Neural progenitor cell (in vitro differentiated cells): ENCODE data around the gene MACROD1. TPM values are rescaled to one million over a fixed set of nuclear protein-coding genes. Genes with fewer than 3 reads are reported as not detected.

Source experiments
- DNase-seq: peaks from one replicate; pipeline ENCODE4 v3.0.0-alpha.2; 2016; ENCODE audit warnings: low spot score
- H2AFZ ChIP-seq: fragments of 200-600 bp; sonication (generic); replicated peaks from 2 replicates; pipeline ENCODE4 v1.6.1; 2016; ENCODE audit warnings: antibody characterized with exemption
- H3F3A ChIP-seq: fragments of 200-600 bp; sonication (generic); 2 replicates; pipeline ENCODE4 v1.6.1; 2016; ENCODE audit warnings: antibody characterized with exemption, low read depth
- H3K27ac ChIP-seq: fragments of 200-600 bp; sonication (generic); 2 replicates; pipeline ENCODE4 v1.5.1; 2016; ENCODE audit warnings: mild to moderate bottlenecking
- H3K27me3 ChIP-seq: fragments of 200-600 bp; sonication (generic); 2 replicates; pipeline ENCODE4 v1.6.1; 2016; ENCODE audit warnings: mild to moderate bottlenecking, moderate library complexity
- H3K36me3 ChIP-seq: fragments of 200-600 bp; sonication (generic); 2 replicates; pipeline ENCODE4 v1.5.1; 2016
- H3K4me1 ChIP-seq: fragments of 200-600 bp; sonication (generic); 2 replicates; pipeline ENCODE4 v1.6.1; 2016; ENCODE audit warnings: mixed run types
- H3K4me2 ChIP-seq: fragments of 200-600 bp; sonication (generic); 2 replicates; pipeline ENCODE4 v1.6.1; 2016
- H3K4me3 ChIP-seq: fragments of 200-600 bp; sonication (generic); 2 replicates; pipeline ENCODE4 v1.5.1; 2016
- H3K79me2 ChIP-seq: fragments of 200-600 bp; sonication (generic); 2 replicates; pipeline ENCODE4 v1.6.1; 2016; ENCODE audit warnings: low read depth
- H3K9ac ChIP-seq: fragments of 200-600 bp; sonication (generic); 2 replicates; pipeline ENCODE4 v1.6.1; 2016
- H3K9me3 ChIP-seq: fragments of 200-600 bp; sonication (generic); 2 replicates; pipeline ENCODE4 v1.5.1; 2016; ENCODE audit warnings: low read depth
- H4K20me1 ChIP-seq: fragments of 200-600 bp; sonication (generic); 2 replicates; pipeline ENCODE4 v1.6.1; 2016; ENCODE audit warnings: low read depth
- H3K27ac Mint-ChIP-seq: 3 replicates; pipeline ENCODE4 v1.8.0; 2021; ENCODE audit warnings: mixed read lengths
- H3K27me3 Mint-ChIP-seq: 2 replicates; pipeline ENCODE4 v1.8.0; 2022; ENCODE audit warnings: low read depth, mild to moderate bottlenecking, inconsistent platforms, moderate library complexity, mixed read lengths; ENCODE audit not compliant: insufficient read depth
- H3K36me3 Mint-ChIP-seq: 3 replicates; pipeline ENCODE4 v1.8.0; 2021; ENCODE audit warnings: mixed read lengths
- H3K4me1 Mint-ChIP-seq: 3 replicates; pipeline ENCODE4 v1.8.0; 2021; ENCODE audit warnings: mixed read lengths
- H3K4me3 Mint-ChIP-seq: 3 replicates; pipeline ENCODE4 v1.8.0; 2021; ENCODE audit warnings: mild to moderate bottlenecking, moderate library complexity, mixed read lengths
- H3K9me3 Mint-ChIP-seq: 3 replicates; pipeline ENCODE4 v1.8.0; 2020; ENCODE audit warnings: mixed read lengths
- EZH2 ChIP-seq: fragments of 200-600 bp; sonication (generic); IDR thresholded peaks from 2 replicates; pipeline ENCODE4 v1.6.1; 2017; ENCODE audit warnings: antibody characterized with exemption, mild to moderate bottlenecking, moderate library complexity
- EZH2phosphoT487 ChIP-seq: fragments of 200-600 bp; sonication (generic); IDR thresholded peaks from 2 replicates; pipeline ENCODE4 v1.6.1; 2017; ENCODE audit warnings: antibody characterized with exemption
- total RNA-seq: library from RNA; depleted of rRNA; stranded (reverse); fragments of >200 nt; gene quantifications from 2 replicates; pipeline ENCODE4 v1.2.3, GENCODE V29; 2015; ENCODE audit warnings: low replicate concordance
- TF ChIP-seq, protein P1 (sequence below): fragments of 200-600 bp; sonication (generic); IDR thresholded peaks from 2 replicates; pipeline ENCODE4 v1.5.1; 2017; ENCODE audit warnings: antibody characterized with exemption, mild to moderate bottlenecking

The MACROD1 gene
- total RNA-seq, 1 donor from 2014 or later: 11.9 TPM

DNA sequence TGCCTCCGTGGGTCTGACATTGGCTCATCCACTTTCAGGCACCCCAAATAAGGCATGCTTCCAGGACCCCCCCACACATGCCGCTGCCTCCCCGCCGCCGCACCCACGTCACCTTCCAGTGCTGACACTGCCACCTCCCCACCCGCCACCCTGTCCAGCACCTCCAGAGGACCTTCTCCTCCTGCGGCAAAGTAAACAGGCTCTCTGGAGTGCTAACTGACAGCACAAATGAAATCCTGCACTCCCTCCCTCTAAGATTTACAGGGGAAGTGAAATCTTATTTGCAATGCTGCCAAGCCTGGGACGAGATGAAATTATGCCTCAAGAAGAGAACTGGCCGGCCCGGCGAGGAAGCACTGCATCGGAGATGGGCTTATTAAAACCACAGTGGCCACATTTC is 35.3 kb downstream of the MACROD1 start:
- Mint-ChIP-seq H3K4me1 (peaks cover 45% of the 10 kb centered on the region), H3K27ac (no peak overlapping the region), H3K4me3 (no peak overlapping the region), H3K27me3 (peaks cover 15% of the 10 kb centered on the region), H3K9me3 (no peaks in the 10 kb centered on the region), H3K36me3 (no peaks in the 10 kb centered on the region)
- Histone ChIP-seq H3K4me2 (no peak overlapping the region), H3K9ac (no peak overlapping the region), H4K20me1 (peaks cover 22% of the 10 kb centered on the region), H3K27me3 (no peaks in the 10 kb centered on the region), H3K9me3 (no peaks in the 10 kb centered on the region), H3K27ac (no peak overlapping the region), H3F3A (peaks cover 18% of the 10 kb centered on the region), H3K36me3 (no peaks in the 10 kb centered on the region), H2AFZ (no peak overlapping the region), H3K4me3 (no peak overlapping the region), H3K4me1 (peaks cover 26% of the 10 kb centered on the region), H3K79me2 (no peaks in the 10 kb centered on the region)
- no peak for DNase-seq
- TF ChIP-seq, protein P1, sequence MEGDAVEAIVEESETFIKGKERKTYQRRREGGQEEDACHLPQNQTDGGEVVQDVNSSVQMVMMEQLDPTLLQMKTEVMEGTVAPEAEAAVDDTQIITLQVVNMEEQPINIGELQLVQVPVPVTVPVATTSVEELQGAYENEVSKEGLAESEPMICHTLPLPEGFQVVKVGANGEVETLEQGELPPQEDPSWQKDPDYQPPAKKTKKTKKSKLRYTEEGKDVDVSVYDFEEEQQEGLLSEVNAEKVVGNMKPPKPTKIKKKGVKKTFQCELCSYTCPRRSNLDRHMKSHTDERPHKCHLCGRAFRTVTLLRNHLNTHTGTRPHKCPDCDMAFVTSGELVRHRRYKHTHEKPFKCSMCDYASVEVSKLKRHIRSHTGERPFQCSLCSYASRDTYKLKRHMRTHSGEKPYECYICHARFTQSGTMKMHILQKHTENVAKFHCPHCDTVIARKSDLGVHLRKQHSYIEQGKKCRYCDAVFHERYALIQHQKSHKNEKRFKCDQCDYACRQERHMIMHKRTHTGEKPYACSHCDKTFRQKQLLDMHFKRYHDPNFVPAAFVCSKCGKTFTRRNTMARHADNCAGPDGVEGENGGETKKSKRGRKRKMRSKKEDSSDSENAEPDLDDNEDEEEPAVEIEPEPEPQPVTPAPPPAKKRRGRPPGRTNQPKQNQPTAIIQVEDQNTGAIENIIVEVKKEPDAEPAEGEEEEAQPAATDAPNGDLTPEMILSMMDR: no peak
- TF ChIP-seq EZH2phosphoT487: no peak
- no peak for TF ChIP-seq EZH2

- H3K9me3 Mint-ChIP-seq: no peaks in the 10 kb centered on the region
- Histone ChIP-seq H3K36me3 (no peaks in the 10 kb centered on the region), H3F3A (peaks cover 18% of the 10 kb centered on the region), H3K9me3 (no peaks in the 10 kb centered on the region), H2AFZ (no peak overlapping the region), H3K9ac (no peak overlapping the region), H3K4me1 (peaks cover 26% of the 10 kb centered on the region), H3K27me3 (no peaks in the 10 kb centered on the region), H3K27ac (no peak overlapping the region), H3K4me2 (no peak overlapping the region), H3K4me3 (no peak overlapping the region), H4K20me1 (peaks cover 22% of the 10 kb centered on the region), H3K79me2 (no peaks in the 10 kb centered on the region)
- H3K4me3 Mint-ChIP-seq: no peak overlapping the region
- no peaks in the 10 kb centered on the region for H3K36me3 Mint-ChIP-seq
- TF ChIP-seq EZH2 (no peak), EZH2phosphoT487 (no peak)
- TF ChIP-seq, protein P1: no peak
- peaks cover 13% of the 10 kb centered on the region for H3K27me3 Mint-ChIP-seq
- peaks cover 38% of the 10 kb centered on the region for H3K4me1 Mint-ChIP-seq
- no peak overlapping the region for H3K27ac Mint-ChIP-seq
- DNase-seq: no peak
Observed at GRCh38 chr11:64129403-64129802, 36.5 kb downstream of the MACROD1 start.

GRCh38 chr11:64128255-64129006 is 37.5 kb downstream of the MACROD1 start:
- H3K9me3 Mint-ChIP-seq: no peaks in the 10 kb centered on the region
- Histone ChIP-seq H3K4me3 (no peak overlapping the region), H3K4me1 (peaks cover 23% of the 10 kb centered on the region), H3K9ac (no peak overlapping the region), H3K27me3 (no peaks in the 10 kb centered on the region), H4K20me1 (peaks cover 21% of the 10 kb centered on the region), H3F3A (peaks cover 18% of the 10 kb centered on the region), H3K36me3 (no peaks in the 10 kb centered on the region), H3K27ac (no peak overlapping the region), H3K4me2 (no peak overlapping the region), H3K79me2 (no peaks in the 10 kb centered on the region), H2AFZ (no peak overlapping the region), H3K9me3 (no peaks in the 10 kb centered on the region)
- peaks cover 10% of the 10 kb centered on the region for H3K27me3 Mint-ChIP-seq
- no peaks in the 10 kb centered on the region for H3K36me3 Mint-ChIP-seq
- no peak for DNase-seq
- H3K27ac Mint-ChIP-seq: no peak overlapping the region
- peaks cover 35% of the 10 kb centered on the region for H3K4me1 Mint-ChIP-seq
- TF ChIP-seq EZH2phosphoT487: no peak
- no peak for TF ChIP-seq EZH2
- TF ChIP-seq, protein P1: no peak
- H3K4me3 Mint-ChIP-seq: no peak overlapping the region
